Upper lobe of right lung (tissue), 1 donor: ENCODE results near the gene FAM229A. TPM values are rescaled to one million over a fixed set of nuclear protein-coding genes. Genes with fewer than 3 reads are reported as not detected.
A peak's percentile ranks its signal among the peaks of the same experiment; 100 is the strongest.

Experiments used
- ATAC-seq: fragments of 200-7000 bp; cut with Tn5 transposase; one replicate; pipeline ENCODE4 v1.9.1; 2020; ENCODE audit warnings: mild to moderate bottlenecking, moderate library complexity
- DNase-seq: peaks from one replicate; pipeline ENCODE4 v3.0.0-alpha.2; 2020
- H3K27ac ChIP-seq: fragments of 200-600 bp; one replicate; pipeline ENCODE4 v1.8.0; 2022
- H3K27me3 ChIP-seq: fragments of 200-600 bp; one replicate; pipeline ENCODE4 v1.8.0; 2022; ENCODE audit warnings: mild to moderate bottlenecking
- H3K36me3 ChIP-seq: fragments of 200-600 bp; one replicate; pipeline ENCODE4 v1.8.0; 2022
- H3K4me1 ChIP-seq: fragments of 200-600 bp; one replicate; pipeline ENCODE4 v1.8.0; 2022
- H3K4me3 ChIP-seq: fragments of 200-600 bp; one replicate; pipeline ENCODE4 v1.8.0; 2022; ENCODE audit warnings: mild to moderate bottlenecking
- H3K9me3 ChIP-seq: fragments of 200-600 bp; one replicate; pipeline ENCODE4 v1.8.0; 2022
- intact Hi-C: fragments of 100-400 bp; cut with DNase I; formaldehyde crosslinking; loops from one replicate; pipeline ENCODE4 v1.11.0; 2022
- long read RNA-seq: library from polyadenylated mRNA; unstranded; transcript quantifications from one replicate; pipeline ENCODE4 v2.0.0, GENCODE V29; 2021
- total RNA-seq: library from RNA; stranded (reverse); fragmentation: NEBNext Ultra II Directional; extraction: Animal tissue kit (Norgen Biotek cat#: 25700); gene quantifications from one replicate; pipeline ENCODE4 v1.2.1, GENCODE V29; 2021
- TF ChIP-seq, protein P1 (sequence below): fragments of 200-600 bp; IDR thresholded peaks from one replicate; pipeline ENCODE4 v1.8.0; 2022; ENCODE audit warnings: antibody characterized with exemption
- donor health status: DM: no; HTN: yes; CAD: no; lungs with severe emphysema.

Gene FAM229A, protein sequence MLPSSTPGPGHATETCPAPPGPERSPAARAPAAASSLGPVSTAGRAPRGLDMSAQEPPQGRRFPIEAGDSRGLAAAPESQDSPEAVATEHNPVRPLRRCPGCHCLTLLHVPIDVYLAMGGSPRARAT
- 9.3 TPM for total RNA-seq
- long read RNA-seq, partial matches to known transcripts: 0 of 4 reads
- long read RNA-seq, other reads (novel, unspliced or antisense): 2 of 4 reads

DNA sequence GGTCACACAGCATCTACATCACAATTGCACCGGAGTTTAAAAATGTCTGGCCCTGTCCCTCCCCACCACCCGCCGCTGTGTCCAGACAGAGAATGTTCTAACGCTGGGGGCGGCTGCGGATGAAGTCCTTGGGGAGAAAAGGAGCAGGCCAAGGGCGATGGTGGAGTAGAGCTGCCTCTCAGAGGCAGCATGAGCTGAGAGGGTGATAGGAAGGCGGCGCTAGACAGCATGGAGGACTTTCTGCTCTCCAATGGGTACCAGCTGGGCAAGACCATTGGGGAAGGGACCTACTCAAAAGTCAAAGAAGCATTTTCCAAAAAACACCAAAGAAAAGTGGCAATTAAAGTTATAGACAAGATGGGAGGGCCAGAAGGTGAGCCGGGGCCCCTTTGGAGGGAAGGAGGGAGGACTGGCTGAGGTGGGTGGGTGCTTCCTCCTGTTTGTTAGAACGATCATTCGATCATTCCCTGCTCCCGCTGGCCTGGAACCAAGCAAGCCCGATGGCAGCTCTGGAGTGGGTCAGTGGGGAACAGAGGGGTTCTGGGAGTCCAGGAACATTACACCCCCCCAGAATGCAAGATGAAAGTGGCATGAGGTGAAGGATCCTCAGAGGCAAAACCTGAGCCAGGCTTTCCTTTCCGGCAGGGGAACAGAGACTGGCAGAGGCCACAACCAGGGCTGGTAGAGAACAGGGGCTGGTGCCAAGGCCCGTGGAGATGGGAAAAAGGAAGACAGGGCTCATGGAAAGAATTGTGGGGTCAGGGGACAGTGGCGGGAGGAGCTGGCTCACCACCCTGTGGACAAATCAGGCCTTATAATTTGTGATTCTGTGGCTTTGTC is at the start of gene FAM229A, which contains the start of gene TSSK3:
TSS of gene FAM229A (minus strand) at position 12 of the 840 bp plus-strand sequence. CDS start 394 bp downstream, outside the sequence.
TSS of gene TSSK3 (plus strand) at position 66 of the 840 bp plus-strand sequence. CDS start at position 229, 163 bp downstream.
- Histone ChIP-seq H3K4me1 (peaks cover 11% of the 10 kb centered on the region), H3K27me3 (no peaks in the 10 kb centered on the region), H3K4me3 (peak within 1 kb of the TSS; percentile 40), H3K9me3 (no peaks in the 10 kb centered on the region), H3K36me3 (peaks cover 32% of the 10 kb centered on the region), H3K27ac (peak within 1 kb of the TSS; percentile 11)
- ATAC-seq: no peak
- intact Hi-C loops: no loop called here
- TF ChIP-seq, protein P1, sequence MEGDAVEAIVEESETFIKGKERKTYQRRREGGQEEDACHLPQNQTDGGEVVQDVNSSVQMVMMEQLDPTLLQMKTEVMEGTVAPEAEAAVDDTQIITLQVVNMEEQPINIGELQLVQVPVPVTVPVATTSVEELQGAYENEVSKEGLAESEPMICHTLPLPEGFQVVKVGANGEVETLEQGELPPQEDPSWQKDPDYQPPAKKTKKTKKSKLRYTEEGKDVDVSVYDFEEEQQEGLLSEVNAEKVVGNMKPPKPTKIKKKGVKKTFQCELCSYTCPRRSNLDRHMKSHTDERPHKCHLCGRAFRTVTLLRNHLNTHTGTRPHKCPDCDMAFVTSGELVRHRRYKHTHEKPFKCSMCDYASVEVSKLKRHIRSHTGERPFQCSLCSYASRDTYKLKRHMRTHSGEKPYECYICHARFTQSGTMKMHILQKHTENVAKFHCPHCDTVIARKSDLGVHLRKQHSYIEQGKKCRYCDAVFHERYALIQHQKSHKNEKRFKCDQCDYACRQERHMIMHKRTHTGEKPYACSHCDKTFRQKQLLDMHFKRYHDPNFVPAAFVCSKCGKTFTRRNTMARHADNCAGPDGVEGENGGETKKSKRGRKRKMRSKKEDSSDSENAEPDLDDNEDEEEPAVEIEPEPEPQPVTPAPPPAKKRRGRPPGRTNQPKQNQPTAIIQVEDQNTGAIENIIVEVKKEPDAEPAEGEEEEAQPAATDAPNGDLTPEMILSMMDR: no peak
- no peak for DNase-seq

DNA sequence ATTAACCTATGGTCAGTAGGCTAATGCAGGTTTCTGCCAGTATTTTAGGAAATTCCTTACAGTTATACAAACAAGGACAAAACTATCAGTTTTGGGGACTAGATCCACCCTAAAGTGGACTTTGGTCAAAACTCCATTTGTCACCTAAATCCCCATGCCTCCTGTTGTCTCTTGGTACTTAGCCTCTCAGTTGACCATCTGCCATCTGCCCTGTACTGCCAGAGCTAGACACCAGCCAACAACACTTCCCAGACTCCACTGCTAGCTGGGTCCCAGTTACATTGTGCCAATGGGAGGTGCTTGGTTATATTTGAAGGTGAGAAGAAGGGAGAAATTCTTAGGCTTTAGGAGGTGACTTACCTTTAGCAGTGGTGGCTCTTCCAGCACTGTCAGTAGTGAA is 49.0 kb upstream of the FAM229A start:
- H3K4me1 ChIP-seq: no peaks in the 10 kb centered on the region
- no peak overlapping the region for H3K27ac ChIP-seq
- H3K4me3 ChIP-seq: no peak overlapping the region
- no peaks in the 10 kb centered on the region for H3K9me3 ChIP-seq
- ATAC-seq: no peak
- DNase-seq: no peak
- no peaks in the 10 kb centered on the region for H3K27me3 ChIP-seq
- intact Hi-C loops: no loop called here
- H3K36me3 ChIP-seq: no peaks in the 10 kb centered on the region
- TF ChIP-seq, protein P1: no peak

DNA sequence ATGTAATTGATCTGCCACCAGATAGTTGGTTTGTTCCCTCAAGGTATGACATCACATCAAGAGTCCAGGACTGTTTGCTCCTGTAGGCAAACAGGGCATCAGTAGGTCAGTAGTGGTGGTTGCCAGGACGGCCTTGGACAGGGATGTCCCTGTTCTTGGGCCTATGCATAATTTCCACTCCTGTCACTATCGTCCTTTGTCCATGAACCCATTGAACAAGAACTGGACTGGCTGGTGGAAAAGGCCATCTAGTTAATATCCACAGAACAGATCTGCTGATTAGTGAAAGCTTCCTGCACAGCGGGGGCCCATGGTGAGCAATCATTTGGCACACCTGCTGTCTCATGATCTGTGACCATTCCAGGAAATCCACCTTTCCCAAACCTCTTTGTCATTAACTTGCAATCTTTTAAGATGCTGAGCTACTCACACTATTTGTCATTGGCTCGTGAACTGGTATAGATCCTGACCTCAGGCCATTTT is 44.4 kb upstream of the FAM229A start:
- no peaks in the 10 kb centered on the region for H3K27me3 ChIP-seq
- no peak overlapping the region for H3K27ac ChIP-seq
- no peak for ATAC-seq
- no peak for DNase-seq
- no peaks in the 10 kb centered on the region for H3K9me3 ChIP-seq
- intact Hi-C loops: no loop called here
- TF ChIP-seq, protein P1: no peak
- no peak overlapping the region for H3K4me3 ChIP-seq
- no peaks in the 10 kb centered on the region for H3K36me3 ChIP-seq
- H3K4me1 ChIP-seq: no peaks in the 10 kb centered on the region

DNA sequence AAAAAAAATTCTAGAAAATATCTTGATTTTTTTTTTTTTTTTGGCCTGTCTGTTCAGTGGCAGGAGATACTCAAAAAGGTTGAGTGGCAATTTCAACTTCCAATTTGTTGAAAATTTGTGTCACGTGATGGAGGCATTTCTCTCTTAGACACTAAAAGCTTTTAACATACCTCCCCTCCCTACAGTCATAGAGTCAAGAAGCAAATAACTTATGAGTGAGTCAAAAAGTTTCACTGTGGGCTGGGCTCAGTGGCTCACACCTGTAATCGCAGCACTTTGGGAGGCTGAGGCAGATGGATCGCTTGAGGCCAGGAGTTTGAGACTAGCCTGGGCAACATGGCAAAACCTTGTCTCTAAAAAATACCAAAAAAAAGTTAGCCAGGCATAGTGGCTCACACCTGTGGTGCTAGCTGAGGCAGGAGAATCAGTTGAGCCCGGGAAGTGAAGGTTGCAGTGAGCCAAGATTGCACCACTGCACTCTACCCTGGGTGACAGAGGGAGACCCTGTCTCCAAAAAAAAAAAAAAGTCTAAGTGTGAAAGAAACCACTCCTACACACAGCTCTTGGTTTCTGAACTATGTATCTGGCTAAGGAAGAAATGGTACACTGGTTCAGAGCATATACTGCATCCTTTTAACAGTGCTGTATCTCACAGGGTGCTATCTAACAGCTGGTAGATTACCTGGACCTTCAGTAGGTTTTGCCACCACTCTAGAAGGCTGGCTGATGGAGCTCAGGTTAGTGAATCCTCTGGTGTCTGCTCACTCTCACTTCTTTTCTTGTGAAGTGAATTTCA is 43.6 kb upstream of the FAM229A start:
- ATAC-seq: peak; percentile 29
- TF ChIP-seq, protein P1: no peak
- intact Hi-C loops: no loop called here

DNA sequence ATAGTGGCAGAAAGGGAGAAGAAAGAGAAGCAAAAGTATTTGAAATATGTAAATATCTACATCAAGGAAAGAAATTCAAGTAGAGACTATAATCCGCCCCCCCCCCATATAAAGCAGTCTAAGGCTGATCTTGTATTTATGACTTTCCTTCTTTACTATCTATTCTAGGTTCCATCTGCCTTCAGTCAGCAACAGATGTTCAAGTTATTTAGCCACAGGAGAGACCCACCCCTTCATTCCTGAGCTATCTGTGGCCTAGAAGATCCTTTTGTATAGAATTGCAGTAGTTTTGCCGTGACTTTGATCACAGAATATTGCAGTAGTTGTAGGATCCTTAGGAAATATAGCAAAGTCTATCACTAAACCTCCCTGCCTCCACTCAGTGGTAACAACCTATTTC is 42.7 kb upstream of the FAM229A start:
- Histone ChIP-seq H3K27me3 (no peaks in the 10 kb centered on the region), H3K4me1 (no peaks in the 10 kb centered on the region), H3K9me3 (no peaks in the 10 kb centered on the region), H3K36me3 (no peaks in the 10 kb centered on the region), H3K27ac (no peak overlapping the region), H3K4me3 (no peak overlapping the region)
- DNase-seq: no peak
- no peak for ATAC-seq
- TF ChIP-seq, protein P1: no peak
- intact Hi-C loops: no loop called here

More for the DNA sequence above, 43.6 kb upstream of the FAM229A start:
- Histone ChIP-seq H3K27ac (no peak overlapping the region), H3K4me1 (no peaks in the 10 kb centered on the region), H3K36me3 (no peaks in the 10 kb centered on the region), H3K27me3 (no peaks in the 10 kb centered on the region), H3K9me3 (no peaks in the 10 kb centered on the region), H3K4me3 (no peak overlapping the region)
- no peak for DNase-seq
